Subcutaneous abdominal adipose tissue (tissue), 5 donors: Measurements from ENCODE around the gene ZIC1.

Experiments
- H3K27ac ChIP-seq: one replicate; pipeline ENCODE4 v1.7.0; 2013; ENCODE audit warnings: low read depth, mild to moderate bottlenecking, inconsistent platforms, low read length, moderate library complexity
- H3K27me3 ChIP-seq, 5 donors: one replicate each; pipeline ENCODE4 v1.7.0; 2013; ENCODE audit warnings: low read length in 5 of 5, inconsistent platforms in 1 of 5; ENCODE audit not compliant: control insufficient read depth in 5 of 5, insufficient read depth in 4 of 5
- H3K36me3 ChIP-seq, 5 donors: one replicate each; pipeline ENCODE4 v1.7.0; 2013; ENCODE audit warnings: low read length in 5 of 5; ENCODE audit not compliant: control insufficient read depth in 5 of 5, insufficient read depth in 5 of 5
- H3K4me1 ChIP-seq, 5 donors: one replicate each; pipeline ENCODE4 v1.7.0; 2013; ENCODE audit warnings: low read length in 5 of 5, mild to moderate bottlenecking in 3 of 5, moderate library complexity in 1 of 5; ENCODE audit not compliant: control insufficient read depth in 5 of 5, insufficient read depth in 5 of 5
- H3K4me3 ChIP-seq, 5 donors: one replicate each; pipeline ENCODE4 v1.7.0; 2013; ENCODE audit warnings: low read length in 5 of 5, low read depth in 1 of 5
- H3K9ac ChIP-seq, 5 donors: one replicate each; pipeline ENCODE4 v1.7.0; 2013; ENCODE audit warnings: low read length in 5 of 5, mild to moderate bottlenecking in 4 of 5, moderate library complexity in 3 of 5
- H3K9me3 ChIP-seq, 5 donors: one replicate each; pipeline ENCODE4 v1.7.0; 2013; ENCODE audit warnings: low read length in 5 of 5; ENCODE audit not compliant: control insufficient read depth in 5 of 5
- donor health status: healthy.
- donor health status: healthy.
- donor health status: healthy.
- donor health status: healthy.
- donor health status: healthy.

ZIC1 gene

GRCh38 chr3:147388700-147389580, 20.2 kb upstream of the ZIC1 start:
- peaks cover 55 to 89% (median 82%) of the 10 kb centered on the region in 5 donors for H3K27me3 ChIP-seq
- H3K4me3 ChIP-seq = no peak overlapping the region
- no peak overlapping the region for H3K9ac ChIP-seq
- no peak overlapping the region for H3K27ac ChIP-seq
- no peaks in the 10 kb centered on the region for H3K36me3 ChIP-seq
- peaks cover 0 to 29% (median 21%) of the 10 kb centered on the region in 5 donors for H3K4me1 ChIP-seq
- peaks cover 0 to 3% (median 0%) of the 10 kb centered on the region in 5 donors for H3K9me3 ChIP-seq

GRCh38 chr3:147389717-147390116, 19.4 kb upstream of the ZIC1 start:
- Histone ChIP-seq H3K36me3 (no peaks in the 10 kb centered on the region), H3K27me3 (peaks cover 48 to 89% (median 82%) of the 10 kb centered on the region in 5 donors), H3K9ac (no peak overlapping the region), H3K4me1 (peaks cover 0 to 33% (median 25%) of the 10 kb centered on the region in 5 donors), H3K9me3 (peaks cover 0 to 3% (median 0%) of the 10 kb centered on the region in 5 donors), H3K4me3 (no peak overlapping the region), H3K27ac (no peak overlapping the region)

GRCh38 chr3:147390589-147391569, 18.3 kb upstream of the ZIC1 start:
- Histone ChIP-seq H3K27me3 (peaks cover 48 to 89% (median 84%) of the 10 kb centered on the region in 5 donors), H3K4me3 (no peak overlapping the region), H3K9ac (no peak overlapping the region), H3K36me3 (no peaks in the 10 kb centered on the region), H3K27ac (no peak overlapping the region), H3K4me1 (peaks cover 0 to 38% (median 28%) of the 10 kb centered on the region in 5 donors), H3K9me3 (peaks cover 0 to 4% (median 0%) of the 10 kb centered on the region in 5 donors)

- H3K27me3 ChIP-seq = peaks cover 57 to 94% (median 87%) of the 10 kb centered on the region in 5 donors
- peaks cover 0 to 9% (median 0%) of the 10 kb centered on the region in 5 donors for H3K9me3 ChIP-seq
- H3K9ac ChIP-seq = no peak overlapping the region
- H3K4me1 ChIP-seq = peaks cover 0 to 48% (median 34%) of the 10 kb centered on the region in 5 donors
- no peaks in the 10 kb centered on the region for H3K36me3 ChIP-seq
- H3K27ac ChIP-seq = no peak overlapping the region
- H3K4me3 ChIP-seq = peak overlapping the region; percentile 43 to 60 (median 53)
These were observed 17.2 kb upstream of the ZIC1 start for GRCh38 chr3:147391781-147392624.

DNA sequence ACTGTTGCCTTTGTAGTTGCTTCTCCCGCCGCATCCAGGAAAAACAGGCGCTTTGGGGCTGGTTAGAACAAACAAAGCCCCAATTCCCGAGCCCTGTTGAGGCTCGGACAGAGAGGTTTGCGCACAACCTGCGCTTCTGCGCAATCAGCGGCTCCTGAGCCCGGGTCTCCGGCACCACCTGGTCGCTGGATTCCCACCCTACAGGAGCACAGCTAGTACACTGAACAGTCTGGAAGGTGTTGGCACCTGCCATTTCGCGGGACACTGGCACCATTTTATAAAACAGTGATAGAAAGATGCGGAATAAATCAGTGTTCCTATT, 16.6 kb upstream of the ZIC1 start:
- Histone ChIP-seq H3K4me3 (peak overlapping the region; percentile 43 to 60 (median 53)), H3K27me3 (peaks cover 59 to 94% (median 84%) of the 10 kb centered on the region in 5 donors), H3K36me3 (no peaks in the 10 kb centered on the region), H3K27ac (no peak overlapping the region), H3K4me1 (peaks cover 0 to 53% (median 40%) of the 10 kb centered on the region in 5 donors), H3K9me3 (peaks cover 0 to 9% (median 0%) of the 10 kb centered on the region in 5 donors), H3K9ac (no peak overlapping the region)

- no peak overlapping the region for H3K27ac ChIP-seq
- no peaks in the 10 kb centered on the region for H3K36me3 ChIP-seq
- peaks cover 0 to 9% (median 0%) of the 10 kb centered on the region in 5 donors for H3K9me3 ChIP-seq
- peaks cover 59 to 95% (median 84%) of the 10 kb centered on the region in 5 donors for H3K27me3 ChIP-seq
- no peak overlapping the region for H3K9ac ChIP-seq
- peaks cover 0 to 57% (median 47%) of the 10 kb centered on the region in 5 donors for H3K4me1 ChIP-seq
- peak overlapping the region; percentile 25 to 70 (median 61) for H3K4me3 ChIP-seq
These were observed 15.8 kb upstream of the ZIC1 start for GRCh38 chr3:147393261-147393942.

- peaks cover 0 to 57% (median 47%) of the 10 kb centered on the region in 5 donors for H3K4me1 ChIP-seq
- peaks cover 0 to 9% (median 0%) of the 10 kb centered on the region in 5 donors for H3K9me3 ChIP-seq
- no peak overlapping the region for H3K9ac ChIP-seq
- H3K27me3 ChIP-seq = peaks cover 52 to 93% (median 81%) of the 10 kb centered on the region in 5 donors
- H3K36me3 ChIP-seq = no peaks in the 10 kb centered on the region
- H3K27ac ChIP-seq = no peak overlapping the region
- peak overlapping the region; percentile 25 to 70 (median 61) for H3K4me3 ChIP-seq
These were observed 15.0 kb upstream of the ZIC1 start for GRCh38 chr3:147393943-147394883.

GRCh38 chr3:147394884-147395225, 14.3 kb upstream of the ZIC1 start:
- no peak overlapping the region for H3K4me3 ChIP-seq
- peaks cover 0 to 57% (median 47%) of the 10 kb centered on the region in 5 donors for H3K4me1 ChIP-seq
- no peak overlapping the region for H3K27ac ChIP-seq
- H3K9me3 ChIP-seq = peaks cover 0 to 9% (median 0%) of the 10 kb centered on the region in 5 donors
- H3K36me3 ChIP-seq = no peaks in the 10 kb centered on the region
- peaks cover 47 to 87% (median 77%) of the 10 kb centered on the region in 5 donors for H3K27me3 ChIP-seq
- H3K9ac ChIP-seq = no peak overlapping the region
